HEK293 (cell line): ENCODE results near the gene STAT5B.

Source experiments
- EGR2 ChIP-seq: fragments of 450-650 bp; formaldehyde crosslinking; IDR thresholded peaks from 2 replicates; pipeline ENCODE4 v1.5.1; 2016; ENCODE audit warnings: low read depth, missing biosample characterization, missing genetic modification characterization
- KLF1 ChIP-seq: fragments of 450-650 bp; formaldehyde crosslinking; IDR thresholded peaks from 2 replicates; pipeline ENCODE4 v1.5.1; 2016; ENCODE audit warnings: missing biosample characterization, missing genetic modification characterization
- KLF10 ChIP-seq: fragments of 450-650 bp; IDR thresholded peaks from 2 replicates; pipeline ENCODE4 v1.5.1; 2018; ENCODE audit warnings: missing biosample characterization, mild to moderate bottlenecking, missing genetic modification characterization
- KLF8 ChIP-seq: fragments of 450-650 bp; formaldehyde crosslinking; IDR thresholded peaks from 2 replicates; pipeline ENCODE4 v1.5.1; 2016; ENCODE audit warnings: missing biosample characterization, missing genetic modification characterization
- WT1 ChIP-seq: fragments of 450-650 bp; formaldehyde crosslinking; IDR thresholded peaks from 2 replicates; pipeline ENCODE4 v1.5.1; 2016; ENCODE audit warnings: missing biosample characterization, missing genetic modification characterization
- ZFHX2 ChIP-seq: fragments of 450-650 bp; formaldehyde crosslinking; conservative IDR thresholded peaks from 2 replicates; pipeline ENCODE4 v1.5.1; 2016; ENCODE audit warnings: missing biosample characterization, missing genetic modification characterization
- ZFP69B ChIP-seq: fragments of 450-650 bp; formaldehyde crosslinking; IDR thresholded peaks from 2 replicates; pipeline ENCODE4 v1.5.1; 2016; ENCODE audit warnings: missing biosample characterization, missing genetic modification characterization
- ZNF174 ChIP-seq: fragments of 450-650 bp; formaldehyde crosslinking; IDR thresholded peaks from 2 replicates; pipeline ENCODE4 v1.5.0; 2017; ENCODE audit warnings: missing biosample characterization, mild to moderate bottlenecking, missing genetic modification characterization
- ZNF341 ChIP-seq: fragments of 450-650 bp; formaldehyde crosslinking; IDR thresholded peaks from 2 replicates; pipeline ENCODE4; 2016; ENCODE audit warnings: low read depth, missing biosample characterization, missing genetic modification characterization
- ZNF416 ChIP-seq: fragments of 450-650 bp; formaldehyde crosslinking; IDR thresholded peaks from 2 replicates; pipeline ENCODE4 v1.5.1; 2016; ENCODE audit warnings: missing biosample characterization, missing genetic modification characterization
- ZNF626 ChIP-seq: fragments of 450-650 bp; sonication (Bioruptor Pico); formaldehyde crosslinking; IDR thresholded peaks from 2 replicates; pipeline ENCODE4 v1.5.1; 2018; ENCODE audit warnings: missing biosample characterization, missing genetic modification characterization, inconsistent platforms
- TF ChIP-seq, protein P1 (sequence below): fragments of 450-650 bp; formaldehyde crosslinking; IDR thresholded peaks from 2 replicates; pipeline ENCODE4 v1.5.1; 2016; ENCODE audit warnings: missing biosample characterization, missing genetic modification characterization, borderline replicate concordance
- TF ChIP-seq, protein P2 (sequence below): fragments of 450-650 bp; formaldehyde crosslinking; IDR thresholded peaks from 2 replicates; pipeline ENCODE4 v1.5.1; 2016; ENCODE audit warnings: missing biosample characterization, missing genetic modification characterization
- TF ChIP-seq, protein P3 (sequence below): fragments of 450-650 bp; formaldehyde crosslinking; IDR thresholded peaks from 2 replicates; pipeline ENCODE4 v1.5.1; 2016; ENCODE audit warnings: missing biosample characterization, missing genetic modification characterization
- TF ChIP-seq, protein P4 (sequence below): fragments of 450-650 bp; formaldehyde crosslinking; IDR thresholded peaks from 2 replicates; pipeline ENCODE4 v1.5.1; 2016; ENCODE audit warnings: missing biosample characterization, missing genetic modification characterization
- TF ChIP-seq, protein P5 (sequence below): fragments of 450-650 bp; formaldehyde crosslinking; IDR thresholded peaks from 2 replicates; pipeline ENCODE4 v1.5.1; 2017; ENCODE audit warnings: missing biosample characterization, missing genetic modification characterization
- TF ChIP-seq, protein P6 (sequence below): fragments of 450-650 bp; formaldehyde crosslinking; IDR thresholded peaks from 2 replicates; pipeline ENCODE4 v1.5.1; 2017; ENCODE audit warnings: missing biosample characterization, missing genetic modification characterization
- TF ChIP-seq, protein P7 (sequence below): fragments of 450-650 bp; formaldehyde crosslinking; IDR thresholded peaks from 2 replicates; pipeline ENCODE4 v1.5.1; 2016; ENCODE audit warnings: missing biosample characterization, missing genetic modification characterization

STAT5B gene

DNA sequence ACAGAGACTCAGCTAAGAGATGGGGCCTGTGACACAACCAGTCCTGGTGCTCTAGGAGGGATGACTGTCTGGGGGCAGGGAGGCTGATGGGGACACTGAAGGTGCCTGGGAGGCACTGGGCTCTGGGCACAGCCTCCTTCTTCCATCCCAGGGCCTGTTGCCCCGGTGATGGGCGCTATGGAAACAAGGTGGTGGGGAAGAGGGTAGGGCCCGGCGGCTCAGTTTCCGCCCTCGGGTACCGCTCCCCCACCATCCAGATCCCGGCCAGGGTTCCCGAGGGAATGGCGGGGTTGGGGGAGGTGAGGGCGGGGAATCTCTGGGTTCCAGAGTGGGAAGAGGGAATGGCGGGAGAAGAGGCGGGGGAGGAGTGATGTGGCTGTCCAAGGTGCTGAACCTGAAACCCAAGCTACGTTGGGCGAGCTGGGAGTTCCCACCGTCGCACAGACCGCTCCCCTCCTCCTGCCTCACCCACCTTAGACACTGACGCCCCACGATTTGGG is 96.2 kb downstream of the STAT5B start (continued):
- TF ChIP-seq, protein P1, sequence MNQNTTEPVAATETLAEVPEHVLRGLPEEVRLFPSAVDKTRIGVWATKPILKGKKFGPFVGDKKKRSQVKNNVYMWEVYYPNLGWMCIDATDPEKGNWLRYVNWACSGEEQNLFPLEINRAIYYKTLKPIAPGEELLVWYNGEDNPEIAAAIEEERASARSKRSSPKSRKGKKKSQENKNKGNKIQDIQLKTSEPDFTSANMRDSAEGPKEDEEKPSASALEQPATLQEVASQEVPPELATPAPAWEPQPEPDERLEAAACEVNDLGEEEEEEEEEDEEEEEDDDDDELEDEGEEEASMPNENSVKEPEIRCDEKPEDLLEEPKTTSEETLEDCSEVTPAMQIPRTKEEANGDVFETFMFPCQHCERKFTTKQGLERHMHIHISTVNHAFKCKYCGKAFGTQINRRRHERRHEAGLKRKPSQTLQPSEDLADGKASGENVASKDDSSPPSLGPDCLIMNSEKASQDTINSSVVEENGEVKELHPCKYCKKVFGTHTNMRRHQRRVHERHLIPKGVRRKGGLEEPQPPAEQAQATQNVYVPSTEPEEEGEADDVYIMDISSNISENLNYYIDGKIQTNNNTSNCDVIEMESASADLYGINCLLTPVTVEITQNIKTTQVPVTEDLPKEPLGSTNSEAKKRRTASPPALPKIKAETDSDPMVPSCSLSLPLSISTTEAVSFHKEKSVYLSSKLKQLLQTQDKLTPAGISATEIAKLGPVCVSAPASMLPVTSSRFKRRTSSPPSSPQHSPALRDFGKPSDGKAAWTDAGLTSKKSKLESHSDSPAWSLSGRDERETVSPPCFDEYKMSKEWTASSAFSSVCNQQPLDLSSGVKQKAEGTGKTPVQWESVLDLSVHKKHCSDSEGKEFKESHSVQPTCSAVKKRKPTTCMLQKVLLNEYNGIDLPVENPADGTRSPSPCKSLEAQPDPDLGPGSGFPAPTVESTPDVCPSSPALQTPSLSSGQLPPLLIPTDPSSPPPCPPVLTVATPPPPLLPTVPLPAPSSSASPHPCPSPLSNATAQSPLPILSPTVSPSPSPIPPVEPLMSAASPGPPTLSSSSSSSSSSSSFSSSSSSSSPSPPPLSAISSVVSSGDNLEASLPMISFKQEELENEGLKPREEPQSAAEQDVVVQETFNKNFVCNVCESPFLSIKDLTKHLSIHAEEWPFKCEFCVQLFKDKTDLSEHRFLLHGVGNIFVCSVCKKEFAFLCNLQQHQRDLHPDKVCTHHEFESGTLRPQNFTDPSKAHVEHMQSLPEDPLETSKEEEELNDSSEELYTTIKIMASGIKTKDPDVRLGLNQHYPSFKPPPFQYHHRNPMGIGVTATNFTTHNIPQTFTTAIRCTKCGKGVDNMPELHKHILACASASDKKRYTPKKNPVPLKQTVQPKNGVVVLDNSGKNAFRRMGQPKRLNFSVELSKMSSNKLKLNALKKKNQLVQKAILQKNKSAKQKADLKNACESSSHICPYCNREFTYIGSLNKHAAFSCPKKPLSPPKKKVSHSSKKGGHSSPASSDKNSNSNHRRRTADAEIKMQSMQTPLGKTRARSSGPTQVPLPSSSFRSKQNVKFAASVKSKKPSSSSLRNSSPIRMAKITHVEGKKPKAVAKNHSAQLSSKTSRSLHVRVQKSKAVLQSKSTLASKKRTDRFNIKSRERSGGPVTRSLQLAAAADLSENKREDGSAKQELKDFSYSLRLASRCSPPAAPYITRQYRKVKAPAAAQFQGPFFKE (tag by site-specific recombination) = no peak
- TF ChIP-seq KLF1 = peak; percentile 82
- no peak for TF ChIP-seq KLF10 (tag by site-specific recombination)
- TF ChIP-seq, protein P2, sequence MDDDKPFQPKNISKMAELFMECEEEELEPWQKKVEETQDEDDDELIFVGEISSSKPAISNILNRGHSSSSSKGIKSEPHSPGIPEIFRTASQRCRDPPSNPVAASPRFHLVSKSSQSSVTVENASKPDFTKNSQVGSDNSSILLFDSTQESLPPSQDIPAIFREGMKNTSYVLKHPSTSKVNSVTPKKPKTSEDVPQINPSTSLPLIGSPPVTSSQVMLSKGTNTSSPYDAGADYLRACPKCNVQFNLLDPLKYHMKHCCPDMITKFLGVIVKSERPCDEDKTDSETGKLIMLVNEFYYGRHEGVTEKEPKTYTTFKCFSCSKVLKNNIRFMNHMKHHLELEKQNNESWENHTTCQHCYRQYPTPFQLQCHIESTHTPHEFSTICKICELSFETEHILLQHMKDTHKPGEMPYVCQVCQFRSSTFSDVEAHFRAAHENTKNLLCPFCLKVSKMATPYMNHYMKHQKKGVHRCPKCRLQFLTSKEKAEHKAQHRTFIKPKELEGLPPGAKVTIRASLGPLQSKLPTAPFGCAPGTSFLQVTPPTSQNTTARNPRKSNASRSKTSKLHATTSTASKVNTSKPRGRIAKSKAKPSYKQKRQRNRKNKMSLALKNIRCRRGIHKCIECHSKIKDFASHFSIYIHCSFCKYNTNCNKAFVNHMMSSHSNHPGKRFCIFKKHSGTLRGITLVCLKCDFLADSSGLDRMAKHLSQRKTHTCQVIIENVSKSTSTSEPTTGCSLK = no peak
- TF ChIP-seq ZNF174 (tag by site-specific recombination) = no peak
- TF ChIP-seq, protein P3, sequence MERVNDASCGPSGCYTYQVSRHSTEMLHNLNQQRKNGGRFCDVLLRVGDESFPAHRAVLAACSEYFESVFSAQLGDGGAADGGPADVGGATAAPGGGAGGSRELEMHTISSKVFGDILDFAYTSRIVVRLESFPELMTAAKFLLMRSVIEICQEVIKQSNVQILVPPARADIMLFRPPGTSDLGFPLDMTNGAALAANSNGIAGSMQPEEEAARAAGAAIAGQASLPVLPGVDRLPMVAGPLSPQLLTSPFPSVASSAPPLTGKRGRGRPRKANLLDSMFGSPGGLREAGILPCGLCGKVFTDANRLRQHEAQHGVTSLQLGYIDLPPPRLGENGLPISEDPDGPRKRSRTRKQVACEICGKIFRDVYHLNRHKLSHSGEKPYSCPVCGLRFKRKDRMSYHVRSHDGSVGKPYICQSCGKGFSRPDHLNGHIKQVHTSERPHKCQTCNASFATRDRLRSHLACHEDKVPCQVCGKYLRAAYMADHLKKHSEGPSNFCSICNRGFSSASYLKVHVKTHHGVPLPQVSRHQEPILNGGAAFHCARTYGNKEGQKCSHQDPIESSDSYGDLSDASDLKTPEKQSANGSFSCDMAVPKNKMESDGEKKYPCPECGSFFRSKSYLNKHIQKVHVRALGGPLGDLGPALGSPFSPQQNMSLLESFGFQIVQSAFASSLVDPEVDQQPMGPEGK (tag by site-specific recombination) = peak; percentile 43; the same call in 1 of the 2 replicates
- TF ChIP-seq, protein P4, sequence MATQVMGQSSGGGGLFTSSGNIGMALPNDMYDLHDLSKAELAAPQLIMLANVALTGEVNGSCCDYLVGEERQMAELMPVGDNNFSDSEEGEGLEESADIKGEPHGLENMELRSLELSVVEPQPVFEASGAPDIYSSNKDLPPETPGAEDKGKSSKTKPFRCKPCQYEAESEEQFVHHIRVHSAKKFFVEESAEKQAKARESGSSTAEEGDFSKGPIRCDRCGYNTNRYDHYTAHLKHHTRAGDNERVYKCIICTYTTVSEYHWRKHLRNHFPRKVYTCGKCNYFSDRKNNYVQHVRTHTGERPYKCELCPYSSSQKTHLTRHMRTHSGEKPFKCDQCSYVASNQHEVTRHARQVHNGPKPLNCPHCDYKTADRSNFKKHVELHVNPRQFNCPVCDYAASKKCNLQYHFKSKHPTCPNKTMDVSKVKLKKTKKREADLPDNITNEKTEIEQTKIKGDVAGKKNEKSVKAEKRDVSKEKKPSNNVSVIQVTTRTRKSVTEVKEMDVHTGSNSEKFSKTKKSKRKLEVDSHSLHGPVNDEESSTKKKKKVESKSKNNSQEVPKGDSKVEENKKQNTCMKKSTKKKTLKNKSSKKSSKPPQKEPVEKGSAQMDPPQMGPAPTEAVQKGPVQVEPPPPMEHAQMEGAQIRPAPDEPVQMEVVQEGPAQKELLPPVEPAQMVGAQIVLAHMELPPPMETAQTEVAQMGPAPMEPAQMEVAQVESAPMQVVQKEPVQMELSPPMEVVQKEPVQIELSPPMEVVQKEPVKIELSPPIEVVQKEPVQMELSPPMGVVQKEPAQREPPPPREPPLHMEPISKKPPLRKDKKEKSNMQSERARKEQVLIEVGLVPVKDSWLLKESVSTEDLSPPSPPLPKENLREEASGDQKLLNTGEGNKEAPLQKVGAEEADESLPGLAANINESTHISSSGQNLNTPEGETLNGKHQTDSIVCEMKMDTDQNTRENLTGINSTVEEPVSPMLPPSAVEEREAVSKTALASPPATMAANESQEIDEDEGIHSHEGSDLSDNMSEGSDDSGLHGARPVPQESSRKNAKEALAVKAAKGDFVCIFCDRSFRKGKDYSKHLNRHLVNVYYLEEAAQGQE = peak; percentile 99
- TF ChIP-seq KLF8 = peak; percentile 59; the same call in 1 of the 2 replicates
- no peak for TF ChIP-seq ZNF416 (tag by site-specific recombination)
- TF ChIP-seq, protein P5, sequence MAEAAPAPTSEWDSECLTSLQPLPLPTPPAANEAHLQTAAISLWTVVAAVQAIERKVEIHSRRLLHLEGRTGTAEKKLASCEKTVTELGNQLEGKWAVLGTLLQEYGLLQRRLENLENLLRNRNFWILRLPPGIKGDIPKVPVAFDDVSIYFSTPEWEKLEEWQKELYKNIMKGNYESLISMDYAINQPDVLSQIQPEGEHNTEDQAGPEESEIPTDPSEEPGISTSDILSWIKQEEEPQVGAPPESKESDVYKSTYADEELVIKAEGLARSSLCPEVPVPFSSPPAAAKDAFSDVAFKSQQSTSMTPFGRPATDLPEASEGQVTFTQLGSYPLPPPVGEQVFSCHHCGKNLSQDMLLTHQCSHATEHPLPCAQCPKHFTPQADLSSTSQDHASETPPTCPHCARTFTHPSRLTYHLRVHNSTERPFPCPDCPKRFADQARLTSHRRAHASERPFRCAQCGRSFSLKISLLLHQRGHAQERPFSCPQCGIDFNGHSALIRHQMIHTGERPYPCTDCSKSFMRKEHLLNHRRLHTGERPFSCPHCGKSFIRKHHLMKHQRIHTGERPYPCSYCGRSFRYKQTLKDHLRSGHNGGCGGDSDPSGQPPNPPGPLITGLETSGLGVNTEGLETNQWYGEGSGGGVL = peak; percentile 69
- TF ChIP-seq, protein P6, sequence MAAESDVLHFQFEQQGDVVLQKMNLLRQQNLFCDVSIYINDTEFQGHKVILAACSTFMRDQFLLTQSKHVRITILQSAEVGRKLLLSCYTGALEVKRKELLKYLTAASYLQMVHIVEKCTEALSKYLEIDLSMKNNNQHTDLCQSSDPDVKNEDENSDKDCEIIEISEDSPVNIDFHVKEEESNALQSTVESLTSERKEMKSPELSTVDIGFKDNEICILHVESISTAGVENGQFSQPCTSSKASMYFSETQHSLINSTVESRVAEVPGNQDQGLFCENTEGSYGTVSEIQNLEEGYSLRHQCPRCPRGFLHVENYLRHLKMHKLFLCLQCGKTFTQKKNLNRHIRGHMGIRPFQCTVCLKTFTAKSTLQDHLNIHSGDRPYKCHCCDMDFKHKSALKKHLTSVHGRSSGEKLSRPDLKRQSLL = 0 out of 2 replicates have a peak, but pooled peaks have one; percentile 10
- no peak for TF ChIP-seq WT1
- 0 out of 2 replicates have a peak, but pooled peaks have one; percentile 34 for TF ChIP-seq ZFP69B (tag by site-specific recombination)
- TF ChIP-seq EGR2 (tag by site-specific recombination) = peak; percentile 92
- TF ChIP-seq, protein P7, sequence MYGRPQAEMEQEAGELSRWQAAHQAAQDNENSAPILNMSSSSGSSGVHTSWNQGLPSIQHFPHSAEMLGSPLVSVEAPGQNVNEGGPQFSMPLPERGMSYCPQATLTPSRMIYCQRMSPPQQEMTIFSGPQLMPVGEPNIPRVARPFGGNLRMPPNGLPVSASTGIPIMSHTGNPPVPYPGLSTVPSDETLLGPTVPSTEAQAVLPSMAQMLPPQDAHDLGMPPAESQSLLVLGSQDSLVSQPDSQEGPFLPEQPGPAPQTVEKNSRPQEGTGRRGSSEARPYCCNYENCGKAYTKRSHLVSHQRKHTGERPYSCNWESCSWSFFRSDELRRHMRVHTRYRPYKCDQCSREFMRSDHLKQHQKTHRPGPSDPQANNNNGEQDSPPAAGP = peak; percentile 88
- TF ChIP-seq ZFHX2 (tag by site-specific recombination) = peak; percentile 91
- TF ChIP-seq ZNF341 (tag by site-specific recombination) = peak; percentile 38
- no peak for TF ChIP-seq ZNF626
